NCI-H748 treated with DMSO at 0.1 percent for 48 hours (cell line): Measurements from ENCODE around the gene CDK6.

Source experiments
- DNase-seq: peaks from one replicate; lab custom pipeline; 2025; lab: John Stamatoyannopoulos, UW

The CDK6 gene

DNA sequence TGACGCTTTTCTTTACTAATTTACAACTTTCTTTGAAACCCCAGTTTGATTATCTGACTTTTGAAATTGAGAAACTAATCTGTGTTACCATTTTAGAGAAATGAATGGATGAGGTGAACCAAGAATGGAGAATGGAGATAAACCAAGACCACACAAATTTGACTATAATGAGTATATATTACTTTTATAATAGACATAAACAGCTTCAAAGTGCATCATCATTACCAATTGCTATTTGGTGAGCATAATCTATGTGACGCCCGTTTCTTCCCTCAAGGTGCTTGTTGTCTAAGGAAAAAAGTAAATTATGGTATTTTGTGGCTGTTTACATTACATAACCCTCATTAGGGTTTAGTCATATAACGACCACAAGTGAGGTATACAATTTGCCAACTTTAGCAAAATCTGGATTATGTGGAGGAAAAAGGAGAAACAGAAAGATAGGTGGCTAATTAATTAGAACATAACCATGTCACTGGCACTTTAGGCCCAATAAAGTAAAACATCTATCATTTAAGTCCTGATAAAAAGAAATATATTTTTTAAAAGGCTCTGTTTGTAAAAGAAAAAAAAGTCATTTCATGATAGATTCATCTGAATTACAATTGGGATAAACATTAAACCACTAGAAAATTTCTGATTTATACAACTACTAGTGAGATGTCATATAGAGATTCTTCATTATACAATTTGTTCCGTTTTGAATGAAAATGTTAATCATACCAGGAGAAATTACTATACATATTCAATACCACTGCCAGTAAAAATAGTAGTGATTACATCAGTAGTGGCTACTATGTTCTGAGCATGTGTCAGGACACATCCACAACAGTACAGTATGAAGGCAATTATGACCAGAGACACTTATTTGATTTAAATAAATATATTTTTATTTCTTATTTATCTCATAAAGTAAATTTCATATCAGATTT is 128.0 kb downstream of the CDK6 start:
- no peak for DNase-seq

- no peak for DNase-seq
These were observed 128.9 kb downstream of the CDK6 start for GRCh38 chr7:92707435-92707834.

DNA sequence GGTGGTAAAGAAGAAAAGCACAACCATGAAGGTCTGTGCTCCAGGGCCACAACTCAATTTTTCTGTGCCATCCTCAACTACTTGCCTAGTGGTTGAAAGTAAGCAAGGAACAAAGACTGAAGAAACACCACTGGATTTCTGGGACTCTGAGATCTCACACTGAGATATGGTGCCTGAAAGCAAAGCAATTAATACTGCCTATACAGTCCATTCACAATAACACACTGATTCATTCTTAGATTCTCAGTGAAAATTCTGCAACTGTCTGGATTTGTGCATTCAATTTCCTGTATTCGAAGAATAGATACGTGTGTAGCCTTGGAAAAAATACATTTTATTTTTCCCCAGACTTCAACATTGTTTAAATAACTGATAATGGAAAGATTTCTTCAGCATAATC is 129.8 kb downstream of the CDK6 start:
- no peak for DNase-seq

- no peak for DNase-seq
These were observed 130.5 kb downstream of the CDK6 start for GRCh38 chr7:92705831-92706230.

DNA sequence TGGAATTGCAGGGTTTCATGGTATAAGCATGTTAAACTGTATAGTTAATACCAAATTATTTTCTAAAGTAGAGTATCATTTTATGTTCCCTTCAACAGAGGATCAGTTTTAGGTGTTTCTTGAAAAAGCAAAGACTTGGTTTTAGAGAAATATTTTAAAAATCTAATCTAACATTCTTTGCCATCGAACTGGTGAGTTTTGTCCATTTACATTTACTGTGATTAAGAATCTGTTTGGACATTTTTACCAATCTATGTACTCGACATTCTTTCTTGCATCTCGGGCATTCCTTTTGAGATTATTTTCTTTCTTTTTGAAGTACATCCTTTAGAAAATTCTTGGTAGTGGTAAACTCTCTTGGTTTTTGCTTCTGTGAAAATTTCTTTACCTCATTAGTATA is 131.5 kb downstream of the CDK6 start:
- DNase-seq = no peak

GRCh38 chr7:92702535-92702934 is 133.8 kb downstream of the CDK6 start:
- DNase-seq = no peak

DNA sequence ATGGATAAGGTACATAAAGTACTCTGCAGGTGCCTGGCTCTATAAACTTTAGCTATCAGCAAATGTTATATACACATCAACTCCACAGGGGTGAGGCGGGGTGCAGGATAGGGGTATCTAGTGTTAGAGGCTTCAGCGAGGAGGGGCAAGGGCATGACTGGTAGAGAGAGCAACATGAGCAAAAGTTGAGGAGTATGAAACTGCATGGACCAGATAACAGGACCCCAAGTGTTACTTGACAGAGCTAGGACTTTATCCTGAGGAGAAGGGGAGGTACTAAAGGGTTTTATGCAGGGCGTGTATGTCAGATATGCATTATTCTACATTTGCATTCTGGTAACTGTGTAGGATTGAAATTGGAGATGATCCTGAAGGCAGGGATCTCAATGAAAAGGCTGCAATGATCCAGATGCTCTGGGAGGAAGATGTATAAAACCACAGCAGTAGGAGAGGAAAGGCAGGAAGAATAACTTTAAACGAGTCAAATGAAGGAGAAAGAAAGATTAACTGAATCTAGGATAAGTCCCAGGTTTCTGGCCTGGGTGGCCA is 136.3 kb downstream of the CDK6 start:
- DNase-seq = no peak

DNA sequence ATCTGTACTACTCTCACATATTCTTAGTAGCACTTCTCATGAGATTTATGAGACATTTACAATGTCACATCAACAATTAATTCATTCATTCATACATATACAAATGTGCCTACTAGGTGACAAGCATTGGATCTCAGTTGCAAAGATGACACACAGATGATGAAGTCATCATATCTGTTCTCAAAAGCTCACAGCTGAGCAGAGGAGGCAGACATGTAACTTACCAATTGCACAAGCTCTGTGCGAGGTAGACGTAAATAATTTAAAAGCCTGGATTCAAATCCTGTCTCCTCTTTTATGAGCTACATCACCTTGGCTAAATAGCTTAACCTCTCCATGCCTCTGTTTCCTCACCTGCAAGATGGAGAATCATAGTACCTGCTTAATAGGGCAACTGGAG is 136.8 kb downstream of the CDK6 start:
- DNase-seq = no peak

DNA sequence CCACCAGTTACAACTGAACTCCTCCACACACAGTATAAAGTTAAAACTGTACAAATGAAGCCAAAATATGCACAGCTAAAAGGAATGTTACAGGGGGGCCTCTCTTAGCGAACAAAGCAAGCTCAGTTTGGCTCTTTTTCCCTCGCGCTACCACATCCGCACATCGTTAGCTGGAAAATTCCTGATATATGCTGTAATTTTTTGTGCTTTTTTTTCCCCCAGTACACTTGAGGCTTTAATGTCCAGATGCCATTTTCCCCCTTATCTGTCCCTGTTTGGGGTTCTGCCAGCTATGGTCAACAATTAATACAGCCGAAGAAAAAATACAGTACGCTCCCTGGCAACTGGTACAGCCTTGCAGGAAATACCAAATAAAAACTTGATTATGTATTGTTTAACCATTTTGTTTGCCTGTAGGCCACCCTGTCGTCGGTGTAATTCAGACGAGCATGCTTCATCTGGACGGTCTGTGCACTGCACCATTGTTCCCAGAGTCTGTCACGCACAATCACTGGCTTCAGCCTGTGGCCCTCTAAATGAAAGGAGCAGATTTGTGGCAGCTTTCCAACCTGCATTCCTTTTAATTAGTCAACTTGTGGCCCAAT is 138.0 kb downstream of the CDK6 start:
- peak; percentile 33 for DNase-seq

GRCh38 chr7:92697414-92697813 is 139.0 kb downstream of the CDK6 start:
- no peak for DNase-seq

GRCh38 chr7:92697012-92697411 is 139.4 kb downstream of the CDK6 start:
- DNase-seq = no peak

DNA sequence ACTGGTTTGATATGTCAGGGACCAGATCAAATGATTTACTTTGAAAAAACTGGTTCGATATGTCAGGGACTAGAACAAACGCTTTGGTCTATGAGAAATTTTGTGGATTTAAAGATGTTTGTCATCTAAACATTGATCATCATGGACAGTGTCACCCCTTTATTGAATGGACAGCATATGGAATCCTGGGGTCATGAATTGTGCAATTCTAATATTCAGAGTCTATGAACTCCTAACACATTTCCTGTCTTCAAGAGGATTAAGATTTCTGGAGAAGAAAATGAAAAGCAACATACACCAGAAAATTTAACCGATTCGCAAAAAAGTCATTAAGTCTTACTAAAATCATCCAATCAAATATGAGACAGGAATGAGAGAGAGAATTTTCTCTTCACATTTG is 139.8 kb downstream of the CDK6 start:
- DNase-seq = no peak

DNA sequence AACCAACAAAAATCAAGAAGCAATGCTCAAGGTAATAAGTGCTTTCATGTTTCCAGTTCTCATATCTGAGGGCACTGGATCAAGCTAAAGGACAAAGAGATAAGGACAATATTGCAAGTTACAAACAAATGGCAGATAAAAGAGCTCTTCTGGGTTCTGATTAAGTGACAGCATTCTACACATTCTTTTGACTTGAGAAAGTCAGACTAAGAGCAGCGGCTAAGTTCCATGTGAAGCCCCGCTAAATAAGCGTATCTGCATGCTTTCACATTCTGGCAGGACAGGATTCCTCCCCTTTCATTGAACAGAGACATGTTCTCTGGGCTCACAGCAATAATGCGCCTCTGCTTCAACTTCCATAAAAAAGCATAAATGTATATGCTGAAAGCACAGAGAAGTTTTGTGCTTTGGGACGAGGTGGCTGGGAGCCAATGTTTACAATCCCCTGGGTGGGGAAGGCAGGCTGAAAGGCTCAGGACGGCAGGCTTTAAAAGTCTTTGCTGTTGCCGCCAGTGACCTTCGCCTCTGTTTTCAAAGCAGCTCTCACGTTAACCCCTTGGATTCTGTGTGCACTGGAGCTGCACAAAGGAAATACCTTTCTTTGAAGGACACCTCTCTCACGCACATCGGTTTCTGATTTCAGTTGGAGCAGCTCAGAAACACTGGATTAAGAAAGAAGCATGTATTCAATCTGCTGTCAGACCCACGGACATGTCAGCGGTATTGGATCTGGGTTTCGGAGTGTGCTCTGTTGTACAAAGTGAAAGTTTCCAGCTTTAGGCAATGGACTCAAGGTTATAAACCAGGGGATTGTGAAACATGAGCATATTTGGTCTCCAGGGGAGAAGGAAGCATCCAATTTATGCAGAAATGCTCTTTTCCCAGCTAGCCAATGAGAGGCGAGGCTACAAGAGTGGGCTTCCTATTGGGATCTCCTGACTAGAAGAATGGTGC is 140.8 kb downstream of the CDK6 start:
- no peak for DNase-seq

- DNase-seq = no peak
These were observed 142.2 kb downstream of the CDK6 start for GRCh38 chr7:92694211-92694610.

DNA sequence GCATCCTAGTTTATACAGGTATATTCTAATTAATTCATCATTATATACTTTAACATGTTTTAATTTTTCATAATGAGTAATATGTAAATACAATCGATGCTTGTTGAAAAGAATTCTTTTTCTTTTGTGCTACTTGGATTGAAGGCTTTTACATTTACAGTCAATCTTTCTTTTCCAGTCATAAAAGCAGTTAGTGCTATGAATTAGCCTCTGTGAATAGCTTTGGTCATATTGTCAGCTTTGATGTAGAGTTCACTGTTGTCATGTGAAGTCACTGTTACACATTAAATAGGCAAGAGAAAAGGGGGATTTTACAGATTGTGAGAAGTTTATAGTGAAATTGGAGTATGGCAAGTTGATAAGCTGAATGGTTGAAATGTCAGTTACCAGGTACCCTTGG is 142.9 kb downstream of the CDK6 start:
- DNase-seq = no peak

DNA sequence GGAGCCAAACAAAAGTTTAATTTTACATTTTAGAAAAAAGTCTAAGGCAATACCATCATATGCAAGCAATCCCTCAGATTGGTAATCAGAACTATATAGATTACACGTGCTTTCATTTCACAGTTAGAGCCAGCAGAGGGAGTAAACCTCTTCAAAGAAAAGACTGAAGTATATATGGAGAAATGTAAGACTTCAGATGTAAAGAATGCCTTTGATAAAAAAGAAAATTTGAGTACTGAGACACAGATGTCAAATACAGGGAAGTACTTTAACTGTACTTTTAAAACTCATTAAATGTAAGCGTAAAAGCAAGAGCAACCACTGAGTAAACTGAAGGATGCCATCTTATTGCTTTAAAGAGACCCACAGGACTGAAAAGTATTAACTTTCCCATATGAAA is 144.8 kb downstream of the CDK6 start:
- peak; percentile 55 for DNase-seq

- DNase-seq = no peak
These were observed 151.0 kb downstream of the CDK6 start for GRCh38 chr7:92685136-92686042.

DNA sequence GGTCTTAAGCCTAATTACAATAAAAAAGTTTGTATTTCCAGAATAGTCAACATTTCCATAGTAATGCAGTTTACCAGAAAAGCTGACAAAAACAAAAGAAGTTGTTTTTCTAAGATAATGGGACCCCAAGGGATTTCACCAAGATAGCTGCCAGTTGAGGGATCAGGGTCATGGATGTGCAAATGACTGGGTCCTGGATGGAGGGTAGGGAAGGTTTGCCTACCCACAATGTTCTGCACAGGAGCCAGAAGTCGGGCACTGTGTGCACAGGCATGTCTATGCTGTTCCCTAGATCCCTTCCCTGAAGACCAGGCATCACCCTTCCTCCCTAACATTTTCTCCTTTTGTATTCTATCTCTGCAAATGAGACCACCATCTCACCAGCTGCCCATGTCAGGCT is 152.1 kb downstream of the CDK6 start:
- no peak for DNase-seq

DNA sequence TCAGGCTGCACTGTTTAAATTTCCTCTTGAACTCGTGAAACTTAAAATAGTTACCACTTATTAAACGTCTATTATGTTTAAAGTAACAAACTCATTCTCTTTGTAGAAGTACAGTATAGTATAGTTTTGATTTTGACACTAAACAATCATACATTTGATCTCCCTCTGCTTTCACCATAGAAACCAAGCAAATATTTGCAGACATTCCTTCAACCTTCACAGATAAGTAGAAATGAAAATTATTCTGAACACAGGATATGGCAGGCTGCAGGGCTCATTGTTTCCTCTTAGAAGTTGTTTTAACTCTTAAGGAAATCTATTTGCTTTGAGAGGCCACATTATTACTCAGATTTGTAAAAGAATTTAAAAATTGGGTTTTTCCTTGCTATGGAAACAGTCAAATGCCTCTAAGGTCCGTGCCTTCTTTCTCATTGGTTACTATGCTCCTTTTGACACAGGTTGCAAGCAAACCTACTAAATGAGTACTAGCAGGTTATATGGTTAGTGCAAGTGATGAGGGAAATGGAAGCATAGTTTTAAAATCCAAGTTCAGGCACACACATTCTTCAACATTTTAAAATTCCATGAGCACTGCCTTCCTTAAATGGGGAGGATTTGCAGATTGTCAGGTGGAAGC is 153.4 kb downstream of the CDK6 start:
- DNase-seq = no peak

- DNase-seq = no peak
These were observed 154.0 kb downstream of the CDK6 start for GRCh38 chr7:92682330-92682729.

DNA sequence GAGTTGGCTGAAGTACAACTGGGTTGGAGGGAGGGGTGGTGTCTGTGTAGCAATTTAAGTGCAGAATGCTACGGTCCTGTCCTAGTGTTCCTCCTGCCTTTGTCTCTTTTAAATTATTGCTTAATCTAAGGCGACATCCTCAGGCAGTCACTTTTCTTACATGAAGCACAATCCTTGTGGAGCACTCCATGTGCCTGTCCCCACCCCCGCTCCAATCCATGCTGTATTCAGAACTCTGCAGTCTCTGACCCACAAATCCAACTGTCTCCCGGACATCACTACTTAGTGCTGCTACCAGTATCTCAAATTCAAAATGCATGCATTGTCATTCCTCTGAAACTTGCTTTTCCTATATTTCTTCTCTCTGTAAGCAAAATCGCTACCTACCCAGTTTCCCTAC is 154.7 kb downstream of the CDK6 start:
- DNase-seq = no peak
